HG03025 (cell line): ENCODE data around the gene POU6F2.
"Not testable (repeated sequence)": the region's sequence is repeated elsewhere in the genome, so short reads cannot be mapped to it uniquely, and the experiment has no call there.

Experiments
- ATAC-seq: cut with Tn5 transposase; IDR thresholded peaks from one replicate; pipeline ENCODE4 v1.9.1; 2021; ENCODE audit warnings: mild to moderate bottlenecking, moderate library complexity; ENCODE audit not compliant: unreplicated experiment, low FRiP score

POU6F2 gene

GRCh38 chr7:39181398-39181797 is 203.7 kb downstream of the POU6F2 start:
- ATAC-seq: no peak

- no peak for ATAC-seq
Observed at GRCh38 chr7:39183796-39184195, 206.1 kb downstream of the POU6F2 start.

GRCh38 chr7:39184391-39184790 is 206.7 kb downstream of the POU6F2 start:
- peak; percentile 68 for ATAC-seq

- no peak for ATAC-seq
Observed at GRCh38 chr7:39186131-39186530, 208.4 kb downstream of the POU6F2 start.

- no peak for ATAC-seq
Observed at GRCh38 chr7:39186671-39187070, 209.0 kb downstream of the POU6F2 start.

GRCh38 chr7:39187130-39187529 is 209.4 kb downstream of the POU6F2 start:
- ATAC-seq: no peak

GRCh38 chr7:39192476-39192875 is 214.8 kb downstream of the POU6F2 start:
- ATAC-seq: no peak

- ATAC-seq: not testable (repeated sequence)
Observed at GRCh38 chr7:39194388-39194787, 216.7 kb downstream of the POU6F2 start.

GRCh38 chr7:39195967-39196366 is 218.3 kb downstream of the POU6F2 start:
- no peak for ATAC-seq

- no peak for ATAC-seq
Observed at GRCh38 chr7:39197831-39198230, 220.1 kb downstream of the POU6F2 start.

GRCh38 chr7:39198556-39198955 is 220.8 kb downstream of the POU6F2 start:
- no peak for ATAC-seq

- no peak for ATAC-seq
Observed at GRCh38 chr7:39199006-39199405, 221.3 kb downstream of the POU6F2 start.

- no peak for ATAC-seq
Observed at GRCh38 chr7:39199951-39200350, 222.2 kb downstream of the POU6F2 start.

GRCh38 chr7:39202041-39202440 is 224.3 kb downstream of the POU6F2 start:
- ATAC-seq: no peak

GRCh38 chr7:39210362-39210761 is 232.7 kb downstream of the POU6F2 start:
- ATAC-seq: no peak

- ATAC-seq: no peak
Observed at GRCh38 chr7:39211581-39211980, 233.9 kb downstream of the POU6F2 start.

- ATAC-seq: no peak
Observed at GRCh38 chr7:39212876-39213275, 235.2 kb downstream of the POU6F2 start.

- no peak for ATAC-seq
Observed at GRCh38 chr7:39217783-39218182, 240.1 kb downstream of the POU6F2 start.

GRCh38 chr7:39219869-39220268 is 242.2 kb downstream of the POU6F2 start:
- no peak for ATAC-seq

- ATAC-seq: no peak
Observed at GRCh38 chr7:39221901-39222300, 244.2 kb downstream of the POU6F2 start.

GRCh38 chr7:39228946-39229345 is 251.2 kb downstream of the POU6F2 start:
- no peak for ATAC-seq

GRCh38 chr7:39233851-39234529 is 256.3 kb downstream of the POU6F2 start:
- no peak for ATAC-seq
